GM21737 (cell line): ENCODE measurements around the gene PRDX1.
A peak's percentile ranks its signal among the peaks of the same experiment; 100 is the strongest.

Source experiments
- ATAC-seq: cut with Tn5 transposase; IDR thresholded peaks from one replicate; pipeline ENCODE4 v1.9.1; 2021; ENCODE audit warnings: mild to moderate bottlenecking, moderate library complexity; ENCODE audit not compliant: unreplicated experiment

Gene PRDX1

GRCh38 chr1:45521413-45522323 is at the start of gene PRDX1:
Gene PRDX1, minus strand, starts transcription at chr1:45521884. Its CDS starts 2,841 bp downstream, at chr1:45519043.
- peak; percentile 86 for ATAC-seq

GRCh38 chr1:45570631-45571030 is 48.9 kb upstream of the PRDX1 start:
- no peak for ATAC-seq

GRCh38 chr1:45569962-45570581 is 48.4 kb upstream of the PRDX1 start:
- peak; percentile 75 for ATAC-seq

GRCh38 chr1:45569571-45569961 is 47.9 kb upstream of the PRDX1 start:
- ATAC-seq = no peak

GRCh38 chr1:45568421-45568820 is 46.7 kb upstream of the PRDX1 start:
- no peak for ATAC-seq

- no peak for ATAC-seq
Observed at GRCh38 chr1:45567911-45568310, 46.2 kb upstream of the PRDX1 start.

- ATAC-seq = no peak
Observed at GRCh38 chr1:45566722-45567121, 45.0 kb upstream of the PRDX1 start.

DNA sequence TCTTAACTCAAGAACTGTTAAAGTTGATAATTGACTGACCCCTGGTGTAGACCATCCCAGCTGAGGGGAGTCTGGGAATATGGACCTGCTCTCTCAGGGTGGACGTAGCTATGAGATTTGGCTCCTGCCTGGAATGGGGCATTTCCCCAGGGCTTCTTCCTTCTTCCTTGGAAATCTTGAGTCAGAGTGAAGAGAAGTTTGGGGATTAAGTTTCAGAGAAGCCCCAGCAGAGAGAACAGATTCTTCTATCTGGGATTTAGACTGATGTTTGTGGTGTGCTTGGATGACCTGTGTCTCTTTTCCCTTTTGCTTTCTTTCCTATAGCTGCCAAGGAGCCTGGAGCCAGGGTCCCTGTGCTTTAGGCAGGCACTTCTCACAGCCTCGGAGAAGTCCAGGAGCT is 42.2 kb upstream of the PRDX1 start:
- no peak for ATAC-seq

DNA sequence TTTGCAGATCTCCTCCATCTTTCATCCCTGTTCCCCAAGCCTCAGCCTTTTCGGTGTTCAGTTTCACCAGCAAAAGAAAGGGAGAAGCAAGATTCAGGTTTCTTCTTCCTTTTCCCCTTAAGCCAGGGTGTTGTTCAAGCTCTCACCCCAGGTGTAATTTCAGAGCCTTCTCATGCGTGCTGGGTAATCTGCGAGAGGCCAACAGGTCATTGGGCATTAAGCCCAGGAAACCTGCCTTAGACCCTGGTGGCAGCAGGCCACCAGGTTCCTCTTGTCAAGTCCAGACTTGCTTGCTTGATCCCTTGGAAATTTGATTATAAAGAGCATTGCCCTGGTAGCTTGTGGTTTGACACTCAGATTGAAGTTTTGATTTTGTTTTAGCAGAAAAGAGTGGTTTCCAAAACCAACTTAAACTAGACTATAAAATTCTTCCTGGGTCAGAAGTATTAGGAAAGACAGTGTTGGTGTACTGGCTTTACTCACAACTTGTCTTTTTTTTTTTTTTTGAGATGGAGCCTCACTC is 35.8 kb upstream of the PRDX1 start:
- ATAC-seq = no peak

DNA sequence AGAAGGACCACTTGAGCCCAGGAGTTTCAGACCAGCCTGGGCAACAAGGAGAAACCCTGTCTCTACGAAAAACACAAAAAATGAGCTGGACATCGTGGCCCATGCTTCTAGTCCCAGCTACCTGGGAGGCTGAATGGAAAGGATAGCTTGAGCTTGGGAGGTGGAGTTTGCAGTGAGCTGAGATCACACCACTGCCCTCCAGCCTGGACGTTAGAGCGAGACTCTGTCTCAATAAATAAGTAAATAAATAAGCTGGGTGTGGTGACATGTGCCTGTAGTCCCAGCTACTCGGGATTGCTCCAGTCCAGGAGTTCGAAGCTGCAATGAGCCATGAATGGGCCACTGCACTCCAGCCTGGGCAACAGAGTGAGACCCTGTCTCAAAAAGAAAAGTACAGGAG is 32.5 kb upstream of the PRDX1 start:
- no peak for ATAC-seq

DNA sequence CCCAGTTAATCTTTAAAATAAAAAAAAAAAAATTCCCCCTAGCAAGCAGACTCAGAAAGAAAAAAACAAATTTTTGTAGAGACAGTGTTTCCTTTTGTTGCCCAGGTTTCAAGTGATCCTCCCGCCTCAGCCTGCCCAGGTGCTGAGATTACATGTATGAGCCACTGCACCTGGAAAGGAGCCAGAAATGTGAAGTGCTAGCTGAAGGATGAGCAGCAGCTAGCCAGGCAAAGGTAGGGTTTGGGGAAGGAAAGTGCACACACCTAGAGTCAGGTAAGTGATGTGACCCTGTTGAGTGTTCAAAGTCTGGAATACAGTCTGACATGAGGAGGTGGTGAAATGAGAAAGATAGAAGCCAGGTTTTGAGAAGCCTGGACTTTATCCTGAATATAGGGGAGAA is 30.6 kb upstream of the PRDX1 start:
- no peak for ATAC-seq

DNA sequence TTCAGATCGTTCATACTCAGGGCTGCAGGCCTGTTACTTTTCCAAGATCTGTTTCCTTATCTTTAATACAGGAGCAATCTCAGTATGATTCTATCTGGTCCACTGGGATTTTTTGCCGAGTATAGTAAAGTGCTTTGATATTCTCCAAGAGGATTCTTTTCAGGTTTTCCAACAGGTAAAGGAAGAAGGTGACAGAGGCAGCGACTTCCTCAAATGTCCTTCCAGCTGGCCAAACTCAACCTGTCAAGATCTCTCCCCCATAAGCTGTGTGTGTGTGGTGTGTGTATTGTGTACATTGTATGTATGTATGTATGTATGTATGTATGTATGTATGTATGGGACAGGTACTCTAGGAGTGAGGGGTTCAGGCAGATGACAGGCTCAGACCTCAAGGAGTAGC is 30.0 kb upstream of the PRDX1 start:
- no peak for ATAC-seq

DNA sequence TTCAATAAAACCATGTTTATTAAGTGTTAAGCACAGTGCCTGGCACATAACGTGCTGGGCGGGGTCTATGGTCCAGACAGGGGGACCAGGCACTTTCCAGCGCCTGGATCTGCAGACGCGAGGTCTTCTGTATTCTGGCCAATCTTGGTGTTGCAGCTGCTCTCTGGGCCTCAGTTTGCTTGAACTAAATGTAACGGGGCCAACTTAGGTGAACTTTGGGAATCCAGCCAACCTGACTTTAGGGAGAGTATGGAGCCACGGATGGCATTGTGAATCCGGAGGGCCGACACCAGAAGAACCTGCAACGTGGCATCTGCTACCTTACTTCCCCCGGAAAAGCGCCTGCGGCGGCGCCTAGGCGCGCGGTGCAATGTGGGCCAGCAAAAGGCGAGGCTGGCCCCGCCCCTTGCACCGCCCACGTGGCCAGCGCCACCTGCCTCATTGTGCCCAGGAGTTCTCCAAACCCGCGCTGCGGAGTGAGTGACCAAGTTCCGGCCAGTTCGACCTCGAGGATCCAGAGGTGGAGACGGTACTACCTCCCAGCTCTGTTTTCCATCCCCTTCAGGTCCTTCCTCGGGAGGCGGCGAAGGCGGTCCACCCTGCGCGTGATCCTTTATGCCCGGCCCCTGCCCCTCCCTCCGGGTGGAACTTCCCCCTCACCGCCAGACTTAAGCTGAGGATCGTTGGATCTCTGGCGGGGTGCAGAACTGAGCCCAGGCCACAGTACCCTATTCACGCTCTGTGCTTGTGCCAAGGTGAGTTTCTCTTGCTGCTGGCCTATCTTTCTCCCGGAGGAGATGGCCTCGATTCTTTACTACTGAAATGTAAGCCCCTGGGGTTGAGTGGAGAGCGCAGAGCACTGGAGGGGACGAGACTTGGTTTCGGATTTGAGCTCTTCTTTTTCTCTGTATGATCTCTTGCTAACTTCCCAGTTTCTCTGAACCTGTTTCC is 29.0 kb upstream of the PRDX1 start, which contains the start of gene AKR1A1:
TSS of gene AKR1A1 (plus strand) at position 426 of the 951 bp plus-strand sequence. CDS start 10,969 bp downstream, outside the sequence.
- peak; percentile 78 for ATAC-seq

- ATAC-seq = no peak
Observed at GRCh38 chr1:45545553-45546310, 24.0 kb upstream of the PRDX1 start.

DNA sequence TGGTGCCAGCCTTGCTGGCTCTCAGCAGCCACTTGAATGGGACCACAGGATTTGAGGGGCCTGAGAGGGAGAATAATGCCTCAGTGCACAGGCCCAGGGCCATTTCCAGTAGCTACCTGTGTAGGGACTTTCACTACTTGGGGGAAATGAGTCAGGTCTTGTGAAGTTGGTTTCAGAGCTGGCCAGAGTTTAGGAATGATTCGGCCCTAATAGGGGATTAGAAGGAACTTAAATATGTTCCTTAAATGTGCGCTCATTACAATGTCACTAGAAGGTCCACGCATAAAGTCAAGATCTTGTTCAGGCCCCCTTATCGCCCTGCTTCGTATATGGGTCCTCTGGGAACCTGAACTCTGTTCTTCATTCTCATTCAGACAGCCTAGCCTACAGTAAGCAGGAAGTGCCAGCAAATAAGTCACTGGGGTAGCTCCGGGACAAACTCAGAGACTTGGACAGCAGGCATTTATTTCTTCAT is 23.4 kb upstream of the PRDX1 start:
- ATAC-seq = peak; percentile 52

- ATAC-seq = no peak
Observed at GRCh38 chr1:45544530-45544929, 22.8 kb upstream of the PRDX1 start.

GRCh38 chr1:45543581-45544417 is 22.1 kb upstream of the PRDX1 start:
- ATAC-seq = no peak

- ATAC-seq = no peak
Observed at GRCh38 chr1:45542591-45542990, 20.9 kb upstream of the PRDX1 start.

GRCh38 chr1:45541193-45541592 is 19.5 kb upstream of the PRDX1 start:
- ATAC-seq = no peak
